Activated naive CD8-positive, alpha-beta T cell (primary cell): ENCODE data around the gene ZNF236.

Experiments
- H3K27ac Mint-ChIP-seq: one replicate; pipeline ENCODE4 v1.8.0; 2021; ENCODE audit warnings: mixed read lengths
- H3K27me3 Mint-ChIP-seq: one replicate; pipeline ENCODE4 v1.8.0; 2021; ENCODE audit warnings: mixed read lengths
- H3K36me3 Mint-ChIP-seq: one replicate; pipeline ENCODE4 v1.8.0; 2021; ENCODE audit warnings: mixed read lengths
- H3K4me1 Mint-ChIP-seq: one replicate; pipeline ENCODE4 v1.8.0; 2021; ENCODE audit warnings: low read depth, mixed read lengths
- H3K4me3 Mint-ChIP-seq: one replicate; pipeline ENCODE4 v1.8.0; 2021; ENCODE audit warnings: mild to moderate bottlenecking, mixed read lengths
- H3K9me3 Mint-ChIP-seq: one replicate; pipeline ENCODE4 v1.8.0; 2021; ENCODE audit warnings: low read depth, mixed read lengths

ZNF236 gene

DNA sequence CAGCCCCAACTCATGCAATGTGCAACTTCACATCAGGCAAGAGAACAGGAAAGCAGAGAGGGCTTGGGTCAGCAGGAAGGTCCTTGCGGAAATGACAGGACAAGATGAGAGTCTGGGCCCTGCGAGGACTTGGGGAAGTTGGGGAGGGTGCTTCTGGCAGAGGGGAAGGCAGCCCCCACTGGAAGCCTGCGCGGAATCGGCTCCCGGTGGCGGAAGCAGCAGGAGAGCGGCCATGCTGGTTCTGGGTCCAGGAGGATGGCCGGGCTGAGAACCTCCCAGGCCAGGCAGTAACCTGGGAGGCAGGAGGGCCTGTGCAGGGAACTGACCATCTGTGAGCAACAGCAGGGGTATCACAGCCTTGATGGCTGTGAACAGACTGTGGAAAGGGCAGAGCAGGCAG, 197.3 kb downstream of the ZNF236 start:
- Mint-ChIP-seq H3K9me3 (no peaks in the 10 kb centered on the region), H3K36me3 (peaks cover 18% of the 10 kb centered on the region), H3K4me3 (no peak overlapping the region), H3K27ac (peak overlapping the region; percentile 50), H3K27me3 (no peaks in the 10 kb centered on the region), H3K4me1 (peaks cover 12% of the 10 kb centered on the region)
